ENCODE measurements around the gene C9orf72. TPM values are rescaled to one million over a fixed set of nuclear protein-coding genes. Genes with fewer than 3 reads are reported as not detected.

The C9orf72 gene
- total RNA-seq, 2 donors from 2014 or later: 8.0 to 14.0 TPM

- intact Hi-C loops (cut with DNase I): loop anchor here (10.0 kb wide), 1 partner anchor 105 kb away; no protein-coding TSS in a partner anchor
- Histone ChIP-seq H3K4me1 (no peaks in the 10 kb centered on the region), H3K9ac (ENCODE audit: low read depth in 2 of 2, low read length in 2 of 2) (no peak overlapping the region), H3K9me3 (no peaks in the 10 kb centered on the region), H3K4me3 (no peak overlapping the region), H3K27me3 (no peaks in the 10 kb centered on the region), H3K27ac (no peak overlapping the region), H3K36me3 (no peaks in the 10 kb centered on the region)
- no peak for TF ChIP-seq CTCF (IDR thresholded peaks at IDR 0.05)
- no peak for DNase-seq
Observed at GRCh38 chr9:27519466-27520465, 53.5 kb downstream of the C9orf72 start.

GRCh38 chr9:27518809-27519208 is 54.5 kb downstream of the C9orf72 start:
- no peak for TF ChIP-seq CTCF (IDR thresholded peaks at IDR 0.05)
- DNase-seq: no peak
- intact Hi-C loops (cut with DNase I): no loop called here

GRCh38 chr9:27518006-27518405 is 55.3 kb downstream of the C9orf72 start:
- Histone ChIP-seq H3K27me3 (no peaks in the 10 kb centered on the region), H3K36me3 (no peaks in the 10 kb centered on the region), H3K9me3 (no peaks in the 10 kb centered on the region), H3K4me1 (no peaks in the 10 kb centered on the region), H3K4me3 (no peak overlapping the region), H3K9ac (ENCODE audit: low read depth in 2 of 2, low read length in 2 of 2) (no peak overlapping the region), H3K27ac (no peak overlapping the region)
- no peak for TF ChIP-seq CTCF (IDR thresholded peaks at IDR 0.05)
- intact Hi-C loops (cut with DNase I): no loop called here
- no peak for DNase-seq

More at GRCh38 chr9:27518809-27519208, 54.5 kb downstream of the C9orf72 start:
- Histone ChIP-seq H3K36me3 (no peaks in the 10 kb centered on the region), H3K4me3 (no peak overlapping the region), H3K9me3 (no peaks in the 10 kb centered on the region), H3K27ac (no peak overlapping the region), H3K27me3 (no peaks in the 10 kb centered on the region), H3K9ac (ENCODE audit: low read depth in 2 of 2, low read length in 2 of 2) (no peak overlapping the region), H3K4me1 (no peaks in the 10 kb centered on the region)

- Histone ChIP-seq H3K9me3 (no peaks in the 10 kb centered on the region), H3K36me3 (no peaks in the 10 kb centered on the region), H3K9ac (ENCODE audit: low read depth in 2 of 2, low read length in 2 of 2) (no peak overlapping the region), H3K27me3 (no peaks in the 10 kb centered on the region), H3K4me3 (no peak overlapping the region), H3K27ac (no peak overlapping the region), H3K4me1 (no peaks in the 10 kb centered on the region)
- DNase-seq: no peak
- no peak for TF ChIP-seq CTCF (IDR thresholded peaks at IDR 0.05)
- intact Hi-C loops (cut with DNase I): no loop called here
Observed at GRCh38 chr9:27514551-27514950, 58.7 kb downstream of the C9orf72 start.

GRCh38 chr9:27511771-27512170 is 61.5 kb downstream of the C9orf72 start:
- no peaks in the 10 kb centered on the region for H3K4me1 ChIP-seq
- H3K36me3 ChIP-seq: no peaks in the 10 kb centered on the region
- no peaks in the 10 kb centered on the region for H3K9me3 ChIP-seq
- no peak overlapping the region for H3K4me3 ChIP-seq
- no peak for DNase-seq
- H3K27ac ChIP-seq: no peak overlapping the region
- intact Hi-C loops (cut with DNase I): no loop called here
- TF ChIP-seq CTCF (IDR thresholded peaks at IDR 0.05): no peak
- H3K9ac ChIP-seq (ENCODE audit: low read depth in 2 of 2, low read length in 2 of 2): no peak overlapping the region
- H3K27me3 ChIP-seq: no peaks in the 10 kb centered on the region

Data from colonic mucosa (tissue), 4 donors.